ENCODE measurements around the gene HOXA2. TPM values are rescaled to one million over a fixed set of nuclear protein-coding genes. Genes with fewer than 3 reads are reported as not detected.

HOXA2 gene
- total RNA-seq, 1 donor from 2014 or later: 1.8 TPM

GRCh38 chr7:27124902-27125689, 22.6 kb upstream of the HOXA2 start:
- DNase-seq (ENCODE audit: low spot score): no peak

- no peak for DNase-seq (ENCODE audit: low spot score)
These were observed 21.8 kb upstream of the HOXA2 start for GRCh38 chr7:27124096-27124901.

- no peak for DNase-seq (ENCODE audit: low spot score)
These were observed 21.1 kb upstream of the HOXA2 start for GRCh38 chr7:27123477-27124053.

GRCh38 chr7:27123007-27123476, 20.6 kb upstream of the HOXA2 start:
- DNase-seq (ENCODE audit: low spot score): no peak

GRCh38 chr7:27122077-27122910, 19.8 kb upstream of the HOXA2 start:
- DNase-seq (ENCODE audit: low spot score): no peak

- DNase-seq (ENCODE audit: low spot score): no peak
These were observed 19.2 kb upstream of the HOXA2 start for GRCh38 chr7:27121684-27122076.

- no peak for DNase-seq (ENCODE audit: low spot score)
These were observed 17.0 kb upstream of the HOXA2 start for GRCh38 chr7:27119412-27119911.

- no peak for DNase-seq (ENCODE audit: low spot score)
These were observed 16.1 kb upstream of the HOXA2 start for GRCh38 chr7:27118580-27118979.

- no peak for DNase-seq (ENCODE audit: low spot score)
These were observed 15.5 kb upstream of the HOXA2 start for GRCh38 chr7:27117887-27118491.

GRCh38 chr7:27116962-27117886, 14.7 kb upstream of the HOXA2 start:
- DNase-seq (ENCODE audit: low spot score): no peak

GRCh38 chr7:27116031-27116961, 13.8 kb upstream of the HOXA2 start:
- DNase-seq (ENCODE audit: low spot score): no peak

GRCh38 chr7:27115221-27116026, 12.9 kb upstream of the HOXA2 start:
- DNase-seq (ENCODE audit: low spot score): no peak

GRCh38 chr7:27114881-27115220, 12.4 kb upstream of the HOXA2 start:
- no peak for DNase-seq (ENCODE audit: low spot score)

GRCh38 chr7:27113991-27114769, 11.7 kb upstream of the HOXA2 start:
- DNase-seq (ENCODE audit: low spot score): no peak

- DNase-seq (ENCODE audit: low spot score): peak; percentile 89
These were observed 10.8 kb upstream of the HOXA2 start for GRCh38 chr7:27112955-27113949.

GRCh38 chr7:27112361-27112760, 9.9 kb upstream of the HOXA2 start:
- DNase-seq (ENCODE audit: low spot score): no peak

Measured in ureter (tissue), 1 donor.